GM21515 (cell line): Measurements from ENCODE around the gene ZNF83.
"Not testable (repeated sequence)": the region's sequence is repeated elsewhere in the genome, so short reads cannot be mapped to it uniquely, and the experiment has no call there.

Experiments
- ATAC-seq: cut with Tn5 transposase; IDR thresholded peaks from one replicate; pipeline ENCODE4 v1.9.1; 2021; ENCODE audit not compliant: unreplicated experiment

Gene ZNF83

GRCh38 chr19:52637718-52638585 lies at the start of gene ZNF83:
Gene ZNF83 (minus strand): TSS chr19:52638355.
- ATAC-seq: peak; percentile 87

DNA sequence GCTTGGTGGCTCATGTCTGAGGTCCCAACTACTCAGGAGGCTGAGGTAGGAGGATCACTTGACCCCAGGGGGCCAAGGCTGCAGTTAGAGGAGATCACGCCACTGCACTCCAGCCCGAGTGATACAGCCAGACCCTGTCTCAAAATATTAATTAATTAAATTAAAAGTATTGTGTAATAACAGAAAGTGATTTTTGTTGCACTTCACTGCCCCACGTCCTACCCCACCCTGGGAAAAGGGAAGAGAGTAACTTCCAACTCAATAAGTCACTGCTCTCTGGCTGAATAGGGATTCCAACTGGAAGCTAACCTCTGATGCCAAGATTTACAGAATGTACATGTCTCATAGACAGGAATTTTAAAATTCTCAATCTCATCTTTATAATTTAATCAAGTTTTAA lies 49.5 kb upstream of the ZNF83 start:
- ATAC-seq: no peak

- ATAC-seq: no peak
Measured at GRCh38 chr19:52685811-52686210, 47.7 kb upstream of the ZNF83 start.

DNA sequence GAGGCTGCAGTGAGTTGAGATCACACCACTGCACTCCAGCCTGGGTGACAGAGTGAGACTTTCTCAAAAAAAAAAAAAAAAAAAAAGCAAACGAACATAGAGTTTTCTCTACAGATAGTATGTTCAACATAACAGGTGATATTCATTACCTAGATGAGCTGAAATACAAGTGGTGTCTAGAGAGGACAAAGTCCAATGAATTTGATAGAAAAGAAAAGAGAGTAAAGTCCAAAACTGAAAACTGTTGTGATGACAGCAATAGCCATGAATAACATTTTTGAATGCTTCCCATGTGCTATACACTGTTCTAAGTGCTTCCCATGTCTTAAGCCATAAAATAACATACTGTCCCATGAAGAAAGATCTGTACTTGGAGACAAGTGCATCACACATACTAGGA lies 43.1 kb upstream of the ZNF83 start:
- ATAC-seq: not testable (repeated sequence)

DNA sequence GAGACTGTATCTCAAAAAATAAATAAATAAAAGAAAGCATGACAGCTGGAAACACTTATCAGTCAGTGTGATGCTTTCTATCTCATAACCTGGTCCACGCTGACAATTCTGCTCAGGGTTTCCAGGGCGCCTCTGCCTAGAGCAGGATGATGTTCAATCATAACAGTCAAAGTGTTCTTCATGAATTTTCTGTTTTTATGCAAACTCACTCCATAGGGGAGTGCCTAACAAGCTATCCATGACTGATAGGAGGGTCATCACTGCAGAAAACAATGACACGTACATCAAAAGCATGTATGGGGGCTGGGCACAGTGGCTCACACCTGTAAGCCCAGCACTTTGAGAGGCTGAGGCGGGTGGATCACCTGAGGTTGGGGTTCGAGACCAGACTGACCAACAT lies 41.4 kb upstream of the ZNF83 start:
- no peak for ATAC-seq

DNA sequence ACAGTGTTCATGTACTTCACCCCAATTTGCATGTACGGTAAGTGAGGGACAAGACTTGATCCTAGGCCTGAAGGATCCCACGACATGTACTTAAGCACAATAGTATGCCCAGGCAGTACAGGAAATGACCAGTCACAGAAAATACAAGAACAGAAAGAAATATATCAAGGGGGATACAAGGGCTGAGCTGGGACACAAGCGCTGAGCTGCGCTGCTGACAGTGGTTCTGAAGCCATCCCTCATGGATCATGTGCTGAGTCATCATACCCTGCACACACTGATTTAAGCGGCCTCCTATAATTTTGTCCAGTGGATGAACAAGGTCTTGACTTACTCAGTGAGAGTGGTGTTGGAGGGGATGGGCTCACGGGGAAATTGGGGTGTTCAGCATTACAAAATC lies 37.1 kb upstream of the ZNF83 start:
- not testable (repeated sequence) for ATAC-seq

DNA sequence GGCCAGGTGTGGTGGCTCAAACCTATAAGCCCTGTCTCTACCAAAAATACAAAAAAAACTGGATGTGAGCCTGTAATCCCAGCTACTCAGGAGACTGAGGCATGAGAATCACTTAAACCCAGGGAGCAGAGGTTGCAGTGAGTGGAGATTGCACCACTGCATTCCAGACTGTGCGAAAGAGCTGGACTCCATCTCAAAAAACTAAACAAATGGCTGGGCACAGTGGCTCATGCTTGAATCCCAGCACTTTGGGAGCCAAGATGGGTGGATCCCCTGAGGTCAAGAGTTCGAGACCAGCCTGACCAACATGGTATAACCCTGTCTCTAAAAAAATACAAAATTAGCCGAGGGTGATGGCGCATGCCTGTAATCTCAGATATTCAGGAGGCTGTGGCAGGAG lies 34.9 kb upstream of the ZNF83 start:
- no peak for ATAC-seq

GRCh38 chr19:52670046-52670445 lies 31.9 kb upstream of the ZNF83 start:
- ATAC-seq: no peak

- ATAC-seq: no peak
Measured at GRCh38 chr19:52669586-52669985, 31.4 kb upstream of the ZNF83 start.

DNA sequence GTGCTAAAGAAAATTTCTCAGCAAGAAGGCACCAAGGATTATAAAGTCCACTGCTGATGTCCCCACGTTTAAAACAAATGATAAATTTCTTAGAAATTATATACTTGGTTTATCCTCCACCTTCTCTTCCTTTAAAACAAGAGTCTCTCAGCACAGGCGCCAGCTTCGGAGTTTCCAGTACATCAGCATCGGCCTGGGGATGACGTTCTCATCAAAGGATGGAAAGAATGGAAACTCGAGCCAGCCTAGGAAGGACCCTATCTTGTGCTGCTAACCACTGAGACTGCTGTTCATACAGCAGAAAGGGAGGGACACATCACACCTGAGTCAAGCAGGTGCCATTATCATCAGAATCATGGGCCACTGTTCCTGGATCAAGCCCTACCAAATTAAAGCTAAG lies 29.8 kb upstream of the ZNF83 start:
- no peak for ATAC-seq

GRCh38 chr19:52666506-52666905 lies 28.4 kb upstream of the ZNF83 start:
- no peak for ATAC-seq

DNA sequence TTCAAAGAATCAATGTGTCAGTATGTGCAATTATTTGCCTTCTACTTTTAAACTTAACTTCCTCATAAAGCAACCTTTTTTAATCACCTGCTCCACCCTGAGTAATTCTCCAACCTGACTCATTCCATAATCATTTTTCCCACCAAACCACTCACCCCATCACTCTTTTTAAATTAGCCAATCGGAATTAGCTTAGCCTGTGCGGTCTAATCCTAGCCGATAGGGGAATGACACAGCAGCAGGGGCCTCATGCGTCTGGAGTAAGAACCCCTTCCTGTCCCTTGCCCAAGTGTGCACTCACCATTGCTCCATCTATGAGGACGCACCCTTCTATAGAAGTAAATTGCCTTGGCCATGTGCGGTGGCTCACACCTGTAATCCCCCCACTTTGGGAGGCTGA lies 27.4 kb upstream of the ZNF83 start:
- ATAC-seq: no peak

DNA sequence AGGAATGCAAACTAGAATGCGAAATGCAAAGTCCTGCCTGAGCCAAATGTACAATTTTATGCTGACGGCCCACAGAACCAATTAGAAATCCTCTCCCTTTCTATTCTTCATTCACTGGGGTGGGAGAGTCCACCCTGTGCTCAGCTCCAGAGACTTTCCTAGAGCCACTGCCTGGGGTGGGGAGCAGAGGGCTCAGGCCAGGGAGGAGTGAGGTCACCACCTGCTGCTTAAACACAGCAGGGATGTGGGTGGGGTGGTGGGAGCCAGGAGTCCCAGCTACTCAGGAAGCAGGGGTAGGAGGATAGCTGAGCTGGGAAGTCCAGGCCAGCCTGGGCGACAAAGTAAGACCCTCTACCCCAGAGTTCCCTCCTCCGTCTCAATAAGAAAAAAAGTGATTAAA lies 26.9 kb upstream of the ZNF83 start:
- no peak for ATAC-seq

GRCh38 chr19:52664461-52664860 lies 26.3 kb upstream of the ZNF83 start:
- ATAC-seq: no peak

GRCh38 chr19:52662631-52663030 lies 24.5 kb upstream of the ZNF83 start:
- no peak for ATAC-seq

DNA sequence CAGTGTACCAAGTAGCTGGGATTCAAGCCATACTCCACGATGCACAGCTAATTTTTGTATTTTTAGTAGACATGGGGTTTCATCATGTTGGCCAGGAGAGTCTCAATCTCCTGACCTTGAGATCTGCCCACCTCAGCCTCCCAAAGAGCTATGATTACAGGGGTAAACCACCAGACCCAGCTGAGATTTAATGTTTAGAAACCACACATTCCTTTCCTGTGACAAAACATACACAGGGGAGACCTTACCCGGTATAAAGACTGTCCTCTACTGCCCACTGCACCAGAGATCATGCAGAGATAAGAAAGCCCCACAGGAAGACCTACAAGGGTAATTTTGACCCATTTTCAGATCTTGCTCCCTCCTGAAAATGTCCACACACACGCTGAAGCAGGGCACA lies 22.8 kb upstream of the ZNF83 start:
- no peak for ATAC-seq

- no peak for ATAC-seq
Measured at GRCh38 chr19:52659013-52659412, 20.9 kb upstream of the ZNF83 start.

GRCh38 chr19:52658595-52658994 lies 20.4 kb upstream of the ZNF83 start:
- ATAC-seq: no peak

DNA sequence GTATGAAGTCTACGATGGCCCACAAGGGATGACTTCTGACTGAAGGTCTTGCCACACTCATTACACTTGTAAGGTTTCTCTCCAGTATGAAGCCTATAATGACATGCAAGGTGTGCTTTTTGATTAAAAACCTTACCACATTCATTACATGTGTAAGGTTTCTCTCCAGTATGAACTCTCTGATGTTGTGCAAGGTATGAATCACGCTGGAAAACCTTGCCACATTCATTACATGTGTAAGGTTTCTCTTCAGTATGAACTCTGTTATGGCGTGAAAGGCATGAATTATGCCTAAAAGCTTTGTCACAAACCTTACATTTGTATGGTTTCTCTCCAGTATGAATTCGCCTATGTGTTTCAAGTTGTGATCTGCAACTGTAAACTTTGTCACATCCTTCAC lies 15.0 kb upstream of the ZNF83 start:
- ATAC-seq: no peak

DNA sequence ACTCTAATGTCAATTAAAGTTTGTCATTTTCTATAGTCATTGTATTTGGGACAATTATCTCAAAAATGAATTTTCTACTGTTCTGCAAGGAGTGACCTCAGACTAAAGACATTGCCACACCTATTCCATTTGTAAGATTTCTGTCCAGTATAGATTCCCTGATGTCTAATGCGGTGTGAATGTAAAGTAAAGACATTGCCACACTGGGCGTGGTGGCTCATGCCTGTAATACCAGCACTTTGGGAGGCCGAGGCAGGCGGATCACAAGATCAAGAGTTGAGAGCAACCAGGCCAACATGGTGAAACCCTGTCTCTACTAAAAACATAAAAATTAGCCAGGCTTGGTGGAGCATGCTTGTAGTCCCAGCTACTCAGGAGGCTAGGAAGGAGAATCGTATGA lies 13.8 kb upstream of the ZNF83 start:
- no peak for ATAC-seq

- no peak for ATAC-seq
Measured at GRCh38 chr19:52648336-52649016, 10.3 kb upstream of the ZNF83 start.

DNA sequence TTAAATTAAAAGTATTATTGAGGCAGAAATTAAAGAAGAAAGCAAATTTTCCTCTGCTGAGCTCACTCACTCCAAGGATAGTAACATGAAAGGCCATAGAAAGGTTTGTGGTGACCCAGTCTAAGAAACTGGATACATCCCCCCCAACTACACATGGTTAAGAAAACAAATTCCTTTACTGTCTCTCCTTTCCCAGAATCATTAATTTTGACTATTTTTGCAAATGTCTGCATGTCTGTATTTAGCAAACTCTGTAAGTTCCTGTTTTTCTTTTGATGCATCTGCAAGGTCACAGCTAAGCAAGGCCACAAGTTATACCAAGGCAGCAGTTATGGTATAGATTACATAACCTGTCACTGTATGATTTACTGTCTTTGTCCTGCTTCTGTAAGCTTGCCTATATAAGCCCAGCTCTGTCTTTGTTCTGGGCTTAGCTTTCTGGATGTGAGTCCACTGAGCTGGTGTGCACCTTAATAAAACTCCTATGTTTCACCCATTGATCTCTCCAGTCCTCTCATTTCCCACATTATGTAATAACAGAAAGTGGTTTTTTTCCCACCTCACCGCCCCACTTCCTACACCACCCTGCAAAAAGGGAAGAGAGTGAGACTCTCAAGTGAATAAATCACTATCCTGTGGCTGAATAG lies 8.5 kb upstream of the ZNF83 start:
- ATAC-seq: no peak
